GM10248 (cell line): ENCODE results near the gene CADM1.

ENCODE experiments used
- CTCF ChIA-PET: fragments of 300-600 bp; sonication (Branson Sonifier 250); formaldehyde crosslinking; extraction: SDS; loops from one replicate; lab custom pipeline; 2021; ENCODE audit warnings: antibody characterized with exemption; lab: Yijun Ruan, JAX
- POLR2A ChIA-PET: fragments of 350-650 bp; sonication (Branson Sonifier 250); formaldehyde crosslinking; extraction: SDS; loops from one replicate; lab custom pipeline; 2020; ENCODE audit warnings: antibody characterized with exemption; lab: Yijun Ruan, JAX
- DNase-seq: peaks from one replicate; pipeline ENCODE4 v3.0.0; 2012; ENCODE audit errors: extremely low spot score
- TF ChIP-seq, protein P1 (sequence below): IDR thresholded peaks from 2 replicates; pipeline ENCODE4 v1.5.1; 2012; ENCODE audit warnings: mild to moderate bottlenecking, low read depth; ENCODE audit errors: extremely low read depth, missing control alignments, control extremely low read depth

CADM1 gene

GRCh38 chr11:115241899-115242298 is 262.3 kb downstream of the CADM1 start:
- CTCF ChIA-PET: interaction anchor here (2.2 kb wide), 1 partner anchor 9 kb away, joined by 9 read pairs; no protein-coding TSS in a partner anchor
- POLR2A ChIA-PET: no interaction called here
- TF ChIP-seq, protein P1, sequence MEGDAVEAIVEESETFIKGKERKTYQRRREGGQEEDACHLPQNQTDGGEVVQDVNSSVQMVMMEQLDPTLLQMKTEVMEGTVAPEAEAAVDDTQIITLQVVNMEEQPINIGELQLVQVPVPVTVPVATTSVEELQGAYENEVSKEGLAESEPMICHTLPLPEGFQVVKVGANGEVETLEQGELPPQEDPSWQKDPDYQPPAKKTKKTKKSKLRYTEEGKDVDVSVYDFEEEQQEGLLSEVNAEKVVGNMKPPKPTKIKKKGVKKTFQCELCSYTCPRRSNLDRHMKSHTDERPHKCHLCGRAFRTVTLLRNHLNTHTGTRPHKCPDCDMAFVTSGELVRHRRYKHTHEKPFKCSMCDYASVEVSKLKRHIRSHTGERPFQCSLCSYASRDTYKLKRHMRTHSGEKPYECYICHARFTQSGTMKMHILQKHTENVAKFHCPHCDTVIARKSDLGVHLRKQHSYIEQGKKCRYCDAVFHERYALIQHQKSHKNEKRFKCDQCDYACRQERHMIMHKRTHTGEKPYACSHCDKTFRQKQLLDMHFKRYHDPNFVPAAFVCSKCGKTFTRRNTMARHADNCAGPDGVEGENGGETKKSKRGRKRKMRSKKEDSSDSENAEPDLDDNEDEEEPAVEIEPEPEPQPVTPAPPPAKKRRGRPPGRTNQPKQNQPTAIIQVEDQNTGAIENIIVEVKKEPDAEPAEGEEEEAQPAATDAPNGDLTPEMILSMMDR: no peak
- DNase-seq: no peak

DNA sequence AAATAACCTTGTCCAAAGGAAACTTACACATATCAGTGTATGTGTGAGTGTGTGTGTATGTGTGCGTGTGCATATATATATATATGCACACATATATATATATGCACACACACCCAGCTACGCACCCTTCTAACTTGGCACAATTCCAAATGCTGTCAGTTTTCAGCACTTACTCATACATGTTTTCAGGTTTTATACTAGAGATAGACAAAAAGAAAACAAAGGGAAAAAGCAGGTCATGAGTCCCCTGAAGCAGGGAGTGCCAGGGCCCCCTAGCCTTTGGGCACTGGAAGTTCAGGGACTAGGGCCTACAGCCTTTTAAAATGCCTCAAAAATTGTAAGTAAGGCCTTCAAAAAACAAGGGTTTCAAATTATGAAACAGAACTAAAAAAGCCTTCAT is 265.4 kb downstream of the CADM1 start:
- DNase-seq: no peak
- ChIA-PET CTCF (interaction anchor here (1.5 to 2.2 kb wide), 2 partner anchors 11 to 15 kb away, joined by 3 to 5 read pairs; no protein-coding TSS in a partner anchor), POLR2A (no interaction called here)
- TF ChIP-seq, protein P1: no peak

GRCh38 chr11:115238086-115238485 is 266.1 kb downstream of the CADM1 start:
- TF ChIP-seq, protein P1: no peak
- POLR2A ChIA-PET: no interaction called here
- CTCF ChIA-PET: interaction anchor here (1.3 to 2.2 kb wide), 3 partner anchors 12 to 15 kb away, joined by 3 to 5 read pairs (median 5); no protein-coding TSS in a partner anchor
- no peak for DNase-seq

- DNase-seq: no peak
- POLR2A ChIA-PET: no interaction called here
- CTCF ChIA-PET: interaction anchor here (1.3 to 2.2 kb wide), 3 partner anchors 12 to 16 kb away, joined by 3 to 5 read pairs (median 5); no protein-coding TSS in a partner anchor
- TF ChIP-seq, protein P1: no peak
Observed at GRCh38 chr11:115237578-115237977, 266.6 kb downstream of the CADM1 start.

GRCh38 chr11:115234794-115235193 is 269.4 kb downstream of the CADM1 start:
- DNase-seq: no peak
- POLR2A ChIA-PET: no interaction called here
- CTCF ChIA-PET: interaction anchor here (1.0 to 1.7 kb wide), 3 partner anchors 9 to 90 kb away, joined by 3 to 8 read pairs (median 6); no protein-coding TSS in a partner anchor
- TF ChIP-seq, protein P1: no peak

DNA sequence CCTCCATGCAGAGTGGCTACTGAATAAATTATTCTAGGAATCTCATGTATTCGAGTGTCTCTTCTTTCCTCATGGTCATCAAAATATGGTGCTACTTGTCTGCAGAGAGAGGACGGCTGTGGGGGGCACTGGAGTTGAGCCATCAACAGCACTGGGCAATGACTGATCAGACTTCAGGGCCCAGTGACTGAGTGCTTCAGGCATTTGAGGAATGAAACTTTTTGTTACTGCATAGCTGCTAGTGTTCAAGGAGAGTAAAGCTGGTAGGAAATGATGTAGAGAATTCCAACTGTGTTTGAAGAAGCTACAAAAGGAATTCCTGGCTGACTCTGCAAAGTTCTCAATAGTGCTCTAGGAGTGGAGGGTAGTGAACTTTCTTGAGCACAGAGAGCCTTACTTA is 277.7 kb downstream of the CADM1 start:
- TF ChIP-seq, protein P1: no peak
- DNase-seq: no peak
- POLR2A ChIA-PET: no interaction called here
- CTCF ChIA-PET: interaction anchor here (1.0 to 2.5 kb wide), 5 partner anchors 9 to 25 kb away, joined by 3 to 8 read pairs (median 3); no protein-coding TSS in a partner anchor
